ENCODE measurements around the gene NRXN3. TPM values are rescaled to one million over a fixed set of nuclear protein-coding genes. Genes with fewer than 3 reads are reported as not detected.
A peak's percentile ranks its signal among the peaks of the same experiment; 100 is the strongest.

The NRXN3 gene
- polyA plus RNA-seq, 3 donors: 6.4 to 7.9 (median 6.9) TPM

DNA sequence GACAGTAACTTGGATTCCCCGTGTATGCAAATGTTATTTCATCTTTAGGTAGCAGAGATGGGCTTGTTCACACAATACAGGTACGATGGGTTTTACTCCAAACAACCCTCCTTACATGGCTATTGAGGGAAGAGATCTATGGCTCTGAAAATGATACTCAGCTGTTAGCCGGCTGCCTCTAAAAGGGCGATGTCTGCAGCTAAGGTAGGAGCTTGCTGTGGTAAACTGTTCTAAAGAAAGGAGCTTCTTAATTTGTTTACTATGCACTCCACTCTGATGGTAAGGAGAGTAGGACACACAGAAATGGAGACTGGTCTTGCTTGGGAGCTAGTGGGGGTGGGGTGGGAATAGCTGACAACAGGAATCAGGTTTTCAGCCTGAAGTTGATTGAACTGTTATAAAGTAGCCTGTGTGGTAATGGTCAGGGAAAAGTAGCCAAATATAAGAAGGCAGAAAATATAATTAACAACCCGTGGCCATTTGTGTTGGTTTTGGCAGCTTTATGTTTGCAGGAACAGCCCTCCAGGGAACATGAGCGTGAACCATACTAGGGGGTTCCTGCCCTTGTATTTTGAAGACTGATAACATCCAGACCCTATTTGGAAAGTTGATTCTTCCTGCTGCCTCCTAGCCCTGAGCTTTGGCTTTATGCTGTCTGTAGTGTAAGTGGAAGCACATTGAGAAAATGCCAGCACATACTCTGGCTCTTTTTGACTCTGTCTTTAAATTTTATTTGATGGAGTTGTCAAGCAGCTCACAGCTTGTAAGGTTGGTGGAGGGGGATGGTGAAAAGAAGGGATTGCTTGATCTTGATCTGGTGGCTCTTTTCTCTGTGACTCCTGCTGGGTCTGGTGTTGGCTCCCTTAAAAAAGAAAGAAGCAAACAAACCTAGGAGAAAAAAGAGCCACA lies 1111.3 kb downstream of the NRXN3 start:
- peak in 4 of 11 donors; percentile 36 to 47 (median 42) for DNase-seq (ENCODE audit: extremely low read depth in 1 of 11, low read depth in 9 of 11, low spot score in 4 of 11)

DNA sequence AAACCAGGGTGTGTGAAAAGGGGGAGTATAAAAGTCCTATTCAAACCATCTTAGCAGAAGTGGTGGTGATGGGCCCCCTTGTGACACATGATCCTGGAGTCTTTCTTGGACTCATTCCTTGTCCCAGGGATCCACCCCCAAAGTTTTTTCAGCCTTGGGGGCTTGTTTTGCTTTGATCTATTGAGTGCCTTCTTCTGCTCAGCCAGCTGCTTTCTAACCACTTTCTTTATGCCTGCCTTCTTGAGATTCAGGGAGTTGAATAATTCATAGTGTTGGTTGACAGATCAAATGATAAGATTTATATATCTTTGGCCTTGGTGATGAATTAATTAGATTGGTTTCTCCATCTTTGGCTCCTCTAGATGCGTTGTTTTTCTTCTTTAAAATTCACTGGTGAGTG lies 1114.4 kb downstream of the NRXN3 start:
- DNase-seq (ENCODE audit: extremely low read depth in 1 of 11, low read depth in 9 of 11, low spot score in 4 of 11): no peak

DNA sequence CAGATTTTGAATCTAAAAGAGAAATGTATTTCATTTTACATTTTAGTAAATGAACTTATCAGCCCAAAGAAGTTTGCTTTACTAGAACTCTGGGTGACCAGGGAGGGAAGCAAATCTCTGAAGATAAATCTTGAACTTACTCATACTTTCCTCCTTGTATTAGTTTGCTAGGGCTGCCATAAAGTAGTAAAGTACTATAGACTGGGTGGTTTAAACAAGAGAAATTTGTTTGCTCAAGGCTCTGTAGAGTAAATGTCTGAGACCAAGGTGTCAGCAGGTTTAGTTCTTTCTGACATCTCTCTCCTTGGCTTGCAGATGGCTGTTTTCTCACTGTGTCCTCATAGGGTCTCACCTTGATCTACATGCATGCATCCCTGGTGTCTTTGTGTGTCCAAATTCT lies 1115.1 kb downstream of the NRXN3 start:
- DNase-seq (ENCODE audit: extremely low read depth in 1 of 11, low read depth in 9 of 11, low spot score in 4 of 11): no peak

DNA sequence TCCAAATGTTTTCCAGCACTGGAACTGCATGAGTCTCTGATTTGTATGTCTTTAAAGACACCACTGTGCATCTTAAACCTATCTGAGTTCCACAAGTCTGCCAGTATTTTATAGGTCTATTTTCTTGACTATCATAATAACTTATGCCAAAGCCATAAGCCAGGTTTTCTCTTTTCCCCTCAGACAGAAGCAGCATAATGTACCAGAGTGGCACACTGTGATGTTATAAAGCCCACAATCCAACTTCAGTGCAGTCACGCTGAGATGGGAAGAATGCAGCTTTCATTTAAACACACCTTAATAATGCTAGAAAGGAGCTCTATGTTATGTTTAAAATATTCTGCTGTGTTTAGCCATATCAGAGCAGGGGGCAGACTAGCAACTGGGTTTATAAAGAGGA lies 1117.8 kb downstream of the NRXN3 start:
- DNase-seq (ENCODE audit: extremely low read depth in 1 of 11, low read depth in 9 of 11, low spot score in 4 of 11): no peak

DNA sequence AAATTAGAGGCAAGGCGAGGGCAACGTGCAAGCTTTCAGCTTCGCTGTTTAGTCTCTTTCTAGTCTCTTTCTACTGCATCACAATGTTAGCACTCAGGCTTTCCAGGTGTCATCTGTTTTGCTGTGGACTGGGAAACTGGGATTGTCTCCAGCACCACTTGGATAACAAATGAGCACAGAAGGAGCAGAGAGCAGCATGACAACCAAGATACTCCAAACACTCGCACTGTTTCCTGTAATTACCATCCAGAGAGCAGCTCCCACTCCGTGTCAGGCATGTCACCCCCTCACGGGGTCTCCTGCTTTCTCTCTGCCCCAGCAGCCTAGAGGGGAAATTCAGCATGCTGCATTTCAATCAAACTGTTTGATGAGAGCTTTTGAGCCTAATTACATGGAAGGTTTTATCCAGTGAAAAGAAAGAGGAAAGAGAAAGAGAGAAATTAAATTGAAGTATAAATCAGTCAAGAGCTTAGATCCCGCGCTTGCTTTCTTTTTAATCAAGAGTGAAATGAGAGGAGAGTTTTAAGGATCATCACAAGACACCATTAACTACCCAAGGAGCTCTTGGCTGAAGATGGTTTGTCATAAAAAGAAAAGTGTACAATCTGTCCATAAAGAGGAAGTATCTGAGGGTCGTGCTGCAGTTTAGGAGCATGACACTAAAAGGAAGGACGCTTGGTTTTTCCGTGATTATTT lies 1123.5 kb downstream of the NRXN3 start:
- DNase-seq (ENCODE audit: extremely low read depth in 1 of 11, low read depth in 9 of 11, low spot score in 4 of 11): no peak

DNA sequence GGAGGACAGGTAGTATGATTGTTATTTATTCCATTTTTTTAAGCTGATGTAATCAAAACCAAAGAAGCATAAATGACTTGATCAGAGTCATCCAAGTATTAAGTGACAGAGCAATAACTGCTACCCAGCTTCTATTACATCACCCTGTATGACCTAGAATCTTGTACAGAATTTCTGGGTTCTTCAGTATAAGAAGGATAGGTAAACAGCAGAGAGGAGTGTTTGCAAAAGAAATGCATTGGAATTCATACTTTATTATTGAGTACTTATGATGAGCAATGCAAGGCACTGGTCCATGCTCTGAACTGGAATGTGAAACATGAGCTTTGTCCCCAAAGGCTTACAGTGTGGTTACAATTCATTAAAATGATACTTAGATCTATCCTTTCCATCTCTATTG lies 1124.3 kb downstream of the NRXN3 start:
- no peak for DNase-seq (ENCODE audit: extremely low read depth in 1 of 11, low read depth in 9 of 11, low spot score in 4 of 11)

DNA sequence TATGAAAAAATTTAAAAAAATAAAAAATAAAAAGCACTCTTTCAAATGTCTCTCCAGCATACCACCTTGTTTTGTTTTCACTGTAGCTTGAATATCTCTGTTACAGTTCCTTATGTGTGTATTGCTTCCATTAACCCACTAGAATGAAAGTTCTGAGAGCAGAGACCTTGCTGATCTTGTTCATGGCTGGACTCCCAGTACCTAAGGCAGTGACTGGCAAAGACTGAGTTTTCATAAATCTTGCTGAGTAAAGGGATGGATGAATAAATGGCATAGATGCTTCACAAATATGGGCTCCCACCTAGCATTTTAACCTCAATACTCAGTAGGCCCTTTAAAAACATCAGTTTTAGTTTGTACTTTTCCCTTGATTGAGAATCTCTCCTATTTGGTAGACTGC lies 1125.2 kb downstream of the NRXN3 start:
- no peak for DNase-seq (ENCODE audit: extremely low read depth in 1 of 11, low read depth in 9 of 11, low spot score in 4 of 11)

DNA sequence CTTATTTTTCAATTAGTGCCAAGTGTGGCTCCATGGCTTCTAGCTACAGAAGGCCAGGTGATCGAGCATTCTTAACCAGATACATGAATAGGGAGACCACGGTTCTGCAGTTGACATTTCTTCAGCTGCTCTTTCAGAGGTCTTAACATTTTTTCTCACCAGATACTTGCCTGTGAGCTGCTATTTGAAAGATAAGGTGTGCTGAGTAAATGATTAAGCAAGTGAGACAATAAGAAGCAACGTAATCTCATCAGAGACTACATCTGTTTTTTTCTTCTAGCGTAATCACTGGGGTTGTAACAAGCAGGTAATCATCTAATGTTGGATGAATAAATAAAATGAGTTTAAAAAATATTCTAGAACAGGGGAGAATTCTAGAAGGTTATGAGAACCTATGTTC lies 1128.2 kb downstream of the NRXN3 start:
- no peak for DNase-seq (ENCODE audit: extremely low read depth in 1 of 11, low read depth in 9 of 11, low spot score in 4 of 11)

DNA sequence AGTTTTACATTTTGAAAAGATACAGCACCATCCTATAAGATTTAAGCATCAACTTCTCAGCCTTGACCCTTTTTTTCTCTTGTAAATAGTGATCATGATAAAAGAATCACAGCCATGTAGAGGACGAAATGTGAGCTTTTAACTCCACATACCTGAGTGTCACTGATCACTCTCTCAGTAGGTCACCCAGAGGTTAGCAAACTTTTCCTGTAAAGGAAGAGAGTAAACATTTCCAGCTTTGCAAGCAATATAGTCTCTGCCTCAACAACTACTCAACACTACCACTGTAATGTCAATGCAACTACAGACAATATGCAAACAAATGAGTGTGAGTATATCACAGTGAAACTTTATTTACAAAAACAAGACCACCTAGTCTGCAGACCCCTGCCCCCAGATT lies 1129.0 kb downstream of the NRXN3 start:
- DNase-seq (ENCODE audit: extremely low read depth in 1 of 11, low read depth in 9 of 11, low spot score in 4 of 11): no peak

DNA sequence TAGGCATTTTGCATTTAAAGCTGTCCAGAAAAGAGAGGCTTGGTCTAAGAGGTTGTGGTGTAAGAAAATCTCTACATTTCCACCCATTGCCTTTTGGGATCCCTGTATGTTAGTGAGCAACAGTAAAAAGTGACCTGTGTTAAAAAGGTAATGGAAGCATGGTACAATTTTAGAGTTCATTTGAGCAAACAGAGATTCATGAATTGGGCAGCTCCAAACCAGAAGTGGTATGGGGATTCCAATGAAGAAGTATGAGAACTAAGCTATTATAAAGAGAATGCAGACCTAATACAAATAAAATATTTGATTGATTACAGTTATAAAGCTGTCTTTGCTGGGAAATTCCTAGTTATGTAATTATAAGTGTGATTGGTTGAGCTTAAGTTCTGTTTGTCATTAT lies 1134.1 kb downstream of the NRXN3 start:
- DNase-seq (ENCODE audit: extremely low read depth in 1 of 11, low read depth in 9 of 11, low spot score in 4 of 11): no peak

DNA sequence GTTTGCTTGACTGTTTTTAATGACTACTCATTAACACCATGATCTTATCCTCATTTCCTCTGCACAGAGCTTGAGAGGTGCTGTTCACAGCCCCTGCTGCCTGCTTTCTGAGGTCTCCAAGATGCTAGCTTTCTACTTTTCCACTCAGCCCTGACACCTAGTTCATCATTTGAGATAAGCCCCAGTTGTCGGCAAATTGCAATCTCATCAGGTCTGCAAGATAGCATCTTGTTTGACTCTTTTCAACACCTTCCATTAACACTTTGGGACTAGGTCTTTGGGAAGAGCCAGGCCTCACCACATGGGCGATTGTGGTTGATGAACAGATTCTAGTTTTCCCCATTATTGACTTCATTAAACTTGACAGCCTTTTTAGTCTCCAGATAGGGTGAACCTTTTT lies 1136.4 kb downstream of the NRXN3 start:
- no peak for DNase-seq (ENCODE audit: extremely low read depth in 1 of 11, low read depth in 9 of 11, low spot score in 4 of 11)

DNA sequence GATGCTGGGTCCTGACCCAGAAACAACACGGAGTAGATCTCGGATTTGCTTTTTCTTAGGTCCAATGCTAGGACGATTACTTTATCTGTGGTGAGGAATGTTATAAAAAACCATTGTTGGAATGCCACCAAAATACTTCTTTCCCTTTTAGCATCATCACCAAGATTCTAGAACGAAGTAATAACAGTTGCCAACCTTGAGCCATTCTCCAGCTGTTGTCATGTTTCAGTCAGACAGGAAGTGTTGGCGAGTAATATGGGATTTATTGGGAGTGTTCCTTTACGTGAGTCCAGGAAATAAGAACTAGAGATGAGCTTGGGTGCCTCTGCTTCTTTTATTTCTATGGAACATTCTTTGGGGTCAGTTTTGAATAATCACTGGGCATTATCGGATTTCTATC lies 1148.2 kb downstream of the NRXN3 start:
- no peak for DNase-seq (ENCODE audit: extremely low read depth in 1 of 11, low read depth in 9 of 11, low spot score in 4 of 11)

DNA sequence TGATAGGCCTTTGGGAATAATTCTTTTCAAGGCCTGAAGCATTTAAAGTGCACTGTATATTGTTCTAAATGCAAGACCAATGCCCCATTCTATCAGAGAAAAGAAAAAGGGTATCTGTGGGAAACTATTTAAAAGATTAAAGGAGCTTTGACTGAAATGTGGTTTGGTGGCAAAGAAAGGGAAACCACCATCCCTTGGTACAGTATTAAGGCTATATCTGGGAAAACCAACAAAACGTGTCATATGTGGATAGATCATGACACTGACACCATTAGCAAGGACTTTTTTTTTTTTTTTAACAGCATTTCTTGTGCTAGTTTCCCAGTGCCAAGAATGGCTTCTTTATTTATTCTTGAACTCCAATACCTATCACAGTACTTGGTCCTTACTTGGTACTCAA lies 1150.4 kb downstream of the NRXN3 start:
- no peak for DNase-seq (ENCODE audit: extremely low read depth in 1 of 11, low read depth in 9 of 11, low spot score in 4 of 11)

DNA sequence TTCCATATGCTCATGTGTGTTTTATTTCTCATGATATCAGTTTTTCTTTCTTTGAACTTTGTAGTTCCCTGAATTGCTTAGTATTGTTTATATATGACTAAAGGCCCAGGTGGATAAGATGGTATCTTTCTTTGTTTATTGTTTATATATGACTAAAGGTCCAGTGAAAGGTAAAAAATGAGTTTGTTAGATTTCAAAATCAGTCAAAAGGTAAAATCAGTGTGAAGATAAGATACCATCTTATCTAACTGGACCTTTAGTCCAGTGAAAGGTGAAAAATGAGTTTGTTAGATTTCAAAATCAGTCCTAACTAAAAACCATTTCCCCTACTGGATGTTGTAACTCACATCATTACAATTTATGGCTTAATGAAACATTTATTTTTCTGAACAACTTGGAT lies 1150.9 kb downstream of the NRXN3 start:
- no peak for DNase-seq (ENCODE audit: extremely low read depth in 1 of 11, low read depth in 9 of 11, low spot score in 4 of 11)

DNA sequence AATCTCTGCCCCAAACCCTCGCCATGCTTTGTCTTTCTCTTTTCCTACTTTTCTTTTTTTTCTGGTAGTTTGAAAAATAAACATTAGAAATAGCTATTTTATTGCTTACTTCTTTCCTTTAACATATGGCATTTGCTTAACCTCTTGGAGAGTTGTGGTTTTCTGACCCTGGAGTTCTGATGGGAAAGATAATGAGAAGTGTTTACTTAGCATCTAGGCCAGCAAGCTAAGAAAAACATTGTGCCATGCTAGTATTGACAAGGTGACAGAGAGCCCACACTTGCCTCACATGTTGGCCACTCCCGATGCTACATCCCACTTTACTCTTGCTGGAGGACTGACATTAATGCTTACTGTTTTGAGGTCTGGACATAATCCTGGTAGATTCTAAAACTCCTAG lies 1154.9 kb downstream of the NRXN3 start:
- no peak for DNase-seq (ENCODE audit: extremely low read depth in 1 of 11, low read depth in 9 of 11, low spot score in 4 of 11)

DNA sequence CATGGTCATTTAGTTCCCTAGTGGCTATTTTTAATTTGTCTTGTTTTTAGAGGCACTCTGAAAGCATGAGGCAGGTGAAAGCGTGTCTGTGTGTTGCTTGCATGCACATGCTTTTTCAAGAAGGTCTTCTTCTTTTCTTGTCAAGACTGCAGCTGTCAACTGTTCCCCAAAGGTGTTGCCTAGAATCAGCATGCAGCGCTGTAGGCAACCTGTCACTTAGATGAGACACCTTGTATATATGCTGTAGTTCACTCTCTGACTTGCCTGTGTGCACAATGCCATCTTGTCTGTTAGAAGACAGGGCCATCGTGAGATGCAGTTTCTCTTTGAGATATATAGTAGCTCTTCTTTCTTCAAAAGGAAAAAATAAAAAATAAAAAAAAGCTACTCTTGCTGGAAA lies 1155.4 kb downstream of the NRXN3 start:
- DNase-seq (ENCODE audit: extremely low read depth in 1 of 11, low read depth in 9 of 11, low spot score in 4 of 11): no peak

DNA sequence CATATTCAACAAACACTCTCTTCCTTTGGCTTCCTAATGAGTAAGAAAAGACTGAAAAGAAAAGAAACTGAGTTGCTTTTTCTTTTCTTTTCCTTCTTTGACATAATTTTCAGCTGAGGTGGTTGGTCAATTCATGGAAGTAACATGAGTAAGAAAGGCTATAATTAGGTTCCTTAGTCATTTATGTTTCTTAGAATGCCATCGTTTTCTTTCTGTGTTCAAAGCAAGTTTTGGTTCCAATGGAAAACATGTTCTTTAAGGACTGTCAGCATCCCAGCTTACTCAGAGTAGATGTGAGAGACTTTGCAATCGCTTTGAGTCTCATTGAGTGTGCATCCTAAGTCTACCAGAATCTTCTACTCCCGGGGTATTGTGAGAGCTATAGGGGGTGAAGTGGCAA lies 1158.7 kb downstream of the NRXN3 start:
- no peak for DNase-seq (ENCODE audit: extremely low read depth in 1 of 11, low read depth in 9 of 11, low spot score in 4 of 11)

DNA sequence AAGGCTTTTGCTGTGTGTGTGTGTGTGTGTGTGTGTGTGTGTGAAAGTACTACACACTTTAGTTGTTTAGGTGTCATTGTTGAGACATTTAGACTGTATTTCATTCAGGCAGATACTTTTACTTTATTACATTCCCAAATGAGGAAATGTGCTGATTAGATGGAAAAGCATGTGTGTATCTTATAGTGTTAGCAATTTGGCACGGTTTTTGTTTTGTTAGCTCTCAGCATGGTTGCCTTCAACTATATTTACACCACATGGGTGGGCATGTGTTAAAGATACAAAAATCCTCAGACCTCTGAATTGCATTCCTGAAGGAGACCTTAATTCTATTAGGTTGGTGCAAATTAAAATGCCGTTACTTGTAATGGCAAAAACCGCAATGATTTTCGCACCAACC lies 1161.7 kb downstream of the NRXN3 start:
- DNase-seq (ENCODE audit: extremely low read depth in 1 of 11, low read depth in 9 of 11, low spot score in 4 of 11): no peak

DNA sequence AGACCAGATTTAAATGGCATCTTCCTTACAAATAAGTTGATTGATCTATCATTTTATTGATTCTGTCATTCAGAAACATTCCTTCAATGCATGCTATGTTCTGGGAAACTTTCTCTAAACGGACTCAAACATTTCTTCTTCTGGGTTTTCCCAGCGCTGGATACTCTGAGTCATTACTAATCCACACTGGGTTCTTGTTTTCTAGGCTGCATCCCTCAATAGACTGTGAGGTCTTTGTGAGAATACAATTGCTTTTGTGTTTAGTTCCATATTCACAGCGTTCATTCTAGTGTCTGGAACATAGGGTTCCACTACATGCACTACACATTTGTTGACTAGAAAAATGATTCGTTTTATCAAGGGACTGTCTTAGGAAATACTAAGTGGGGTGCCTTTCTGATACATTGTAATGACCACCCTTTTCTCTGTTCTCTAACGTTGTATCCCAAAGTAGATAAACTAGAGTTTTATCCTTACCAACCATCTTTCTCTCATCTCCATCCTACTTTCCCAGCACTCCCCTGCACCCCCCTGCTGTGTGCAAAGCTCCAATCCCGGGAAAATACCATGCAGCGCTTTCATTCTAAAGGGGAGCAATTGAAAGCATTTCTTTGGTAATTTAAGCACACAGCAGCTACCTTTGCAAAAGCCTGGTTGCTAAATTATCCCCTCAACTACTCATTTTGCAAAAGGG lies 1162.5 kb downstream of the NRXN3 start:
- no peak for DNase-seq (ENCODE audit: extremely low read depth in 1 of 11, low read depth in 9 of 11, low spot score in 4 of 11)

DNA sequence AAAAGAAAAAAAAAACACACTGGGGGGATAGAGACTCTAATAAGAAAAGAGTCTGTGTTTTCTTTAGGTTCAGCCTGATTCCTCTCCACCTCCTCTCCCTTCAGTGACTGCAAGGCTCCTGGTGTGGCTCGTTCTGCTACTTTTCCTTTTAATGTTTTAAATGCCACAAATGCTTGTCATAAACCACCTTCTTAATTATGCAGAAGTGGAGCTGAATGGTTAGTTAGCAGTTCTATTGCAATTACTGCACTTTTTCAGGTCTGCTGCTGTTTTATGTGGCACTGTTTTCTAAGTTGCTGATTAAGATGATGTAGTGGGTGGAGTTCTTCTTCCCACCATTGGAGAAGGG lies 1163.0 kb downstream of the NRXN3 start:
- DNase-seq (ENCODE audit: extremely low read depth in 1 of 11, low read depth in 9 of 11, low spot score in 4 of 11): no peak
